Gastrocnemius medialis (tissue), 4 donors: ENCODE results near the gene HRH2.

Experiments used
- CTCF ChIP-seq, 5 experiments: fragments of 450-650 bp in 3 of 5; fragments of 200-600 bp in 2 of 5; sonication (generic) in 2 of 5; IDR thresholded peaks in 4 of 5; conservative IDR thresholded peaks in 1 of 5; 1 replicate in 4 of 5; 2 replicates in 1 of 5; pipeline ENCODE4 v1.5.1; 2016 to 2019; ENCODE audit warnings: antibody characterized with exemption in 5 of 5, mild to moderate bottlenecking in 3 of 5, moderate library complexity in 3 of 5
- POLR2A ChIP-seq, 2 donors: fragments of 450-650 bp; IDR thresholded peaks; one replicate each; pipeline ENCODE4 v1.6.1; 2017; ENCODE audit warnings: antibody characterized with exemption in 2 of 2, mild to moderate bottlenecking in 2 of 2, moderate library complexity in 2 of 2

- no peak for TF ChIP-seq CTCF (IDR thresholded peaks at IDR 0.05 in 4 of 5, conservative IDR thresholded peaks at IDR 0.05 in 1 of 5)
- TF ChIP-seq POLR2A (IDR thresholded peaks at IDR 0.05): no peak
These were observed 28.5 kb downstream of the HRH2 start for GRCh38 chr5:175686396-175686795.
